ENCODE results near the gene CUL5.

CUL5 gene

GRCh38 chr11:107970049-107970448 lies 38.6 kb upstream of the CUL5 start:
- H3K9me3 ChIP-seq (ENCODE audit: control insufficient read depth, insufficient read depth, low read depth, low read length) = no peaks in the 10 kb centered on the region
- H3K36me3 ChIP-seq (ENCODE audit: control insufficient read depth in 2 of 2, insufficient read depth in 1 of 2, low read length in 2 of 2) = no peaks in the 10 kb centered on the region
- no peaks in the 10 kb centered on the region for H3K4me1 ChIP-seq (ENCODE audit: control insufficient read depth, insufficient read depth, low read length)
- H3K4me3 ChIP-seq (ENCODE audit: low read depth, low read length) = no peak overlapping the region
- TF ChIP-seq ZNF701 (tag by site-specific recombination; IDR thresholded peaks at IDR 0.05) (no peak), ZNF571 (tag by site-specific recombination; IDR thresholded peaks at IDR 0.05) (no peak), EGR2 (tag by site-specific recombination; IDR thresholded peaks at IDR 0.05; ENCODE audit: low read depth) (no peak), ZNF266 (tag by site-specific recombination; IDR thresholded peaks at IDR 0.05; ENCODE audit: low read depth) (no peak), ZNF510 (tag by site-specific recombination; IDR thresholded peaks at IDR 0.05; ENCODE audit: insufficient replicate concordance) (no peak), PATZ1 (tag by site-specific recombination; IDR thresholded peaks at IDR 0.05) (no peak), ZNF366 (tag by site-specific recombination; conservative IDR thresholded peaks at IDR 0.05) (no peak), ZNF48 (tag by site-specific recombination; IDR thresholded peaks at IDR 0.05) (no peak), ZNF16 (tag by site-specific recombination; IDR thresholded peaks at IDR 0.05; ENCODE audit: low read depth) (no peak), ZNF341 (tag by site-specific recombination; IDR thresholded peaks at IDR 0.05; ENCODE audit: low read depth) (no peak), ZSCAN18 (tag by site-specific recombination; IDR thresholded peaks at IDR 0.05) (no peak), PRDM6 (tag by site-specific recombination; IDR thresholded peaks at IDR 0.05) (no peak), ZNF747 (tag by site-specific recombination; IDR thresholded peaks at IDR 0.05) (no peak), KLF1 (tag by site-specific recombination; IDR thresholded peaks at IDR 0.05) (no peak), ZNF121 (tag by site-specific recombination; IDR thresholded peaks at IDR 0.05) (no peak), ZNF221 (tag by site-specific recombination; IDR thresholded peaks at IDR 0.05; ENCODE audit: borderline replicate concordance) (no peak)
- H3K27ac ChIP-seq (ENCODE audit: extremely low read depth, low read depth, low read length) = no peak overlapping the region
- CTCF ChIA-PET = interaction anchor here (0.6 to 1.8 kb wide), 4 partner anchors 8 to 129 kb away, joined by 3 to 4 read pairs (median 4); no protein-coding TSS in a partner anchor
- POLR2A ChIA-PET = no interaction called here

- CTCF ChIA-PET = interaction anchor here (0.6 to 1.1 kb wide), 2 partner anchors 34 to 80 kb away, joined by 3 read pairs; no protein-coding TSS in a partner anchor
- POLR2A ChIA-PET = no interaction called here
- TF ChIP-seq SP3 (tag by site-specific recombination; IDR thresholded peaks at IDR 0.05) = no peak
- no peak for TF ChIP-seq ZNF335 (tag by site-specific recombination; conservative IDR thresholded peaks at IDR 0.05)
- TF ChIP-seq ZNF571 (tag by site-specific recombination; IDR thresholded peaks at IDR 0.05) = no peak
- no peak for TF ChIP-seq ZNF426 (tag by site-specific recombination; IDR thresholded peaks at IDR 0.05)
- no peak for TF ChIP-seq PRDM1 (tag by site-specific recombination; IDR thresholded peaks at IDR 0.05)
- TF ChIP-seq ZNF639 (tag by site-specific recombination; IDR thresholded peaks at IDR 0.05) = no peak
- TF ChIP-seq ZNF221 (tag by site-specific recombination; IDR thresholded peaks at IDR 0.05; ENCODE audit: borderline replicate concordance) = no peak
- no peak for TF ChIP-seq ZNF311 (tag by site-specific recombination; IDR thresholded peaks at IDR 0.05; ENCODE audit: borderline replicate concordance)
- no peak for TF ChIP-seq ZNF837 (tag by site-specific recombination; IDR thresholded peaks at IDR 0.05)
- TF ChIP-seq SCRT1 (tag by site-specific recombination; IDR thresholded peaks at IDR 0.05; ENCODE audit: borderline replicate concordance) = no peak
- TF ChIP-seq ZNF10 (tag by site-specific recombination; IDR thresholded peaks at IDR 0.05) = no peak
- no peak for TF ChIP-seq PATZ1 (tag by site-specific recombination; IDR thresholded peaks at IDR 0.05)
These were observed 35.1 kb upstream of the CUL5 start for GRCh38 chr11:107973641-107974040.

More at GRCh38 chr11:107973641-107974040, 35.1 kb upstream of the CUL5 start:
- no peak overlapping the region for H3K4me3 ChIP-seq (ENCODE audit: low read depth, low read length)
- H3K36me3 ChIP-seq (ENCODE audit: control insufficient read depth in 2 of 2, insufficient read depth in 1 of 2, low read length in 2 of 2) = no peaks in the 10 kb centered on the region
- H3K9me3 ChIP-seq (ENCODE audit: control insufficient read depth, insufficient read depth, low read depth, low read length) = no peaks in the 10 kb centered on the region
- no peaks in the 10 kb centered on the region for H3K4me1 ChIP-seq (ENCODE audit: control insufficient read depth, insufficient read depth, low read length)
- H3K27ac ChIP-seq (ENCODE audit: extremely low read depth, low read depth, low read length) = no peak overlapping the region

Data from HEK293 (cell line).